ENCODE results near the gene DCLK3. TPM values are rescaled to one million over a fixed set of nuclear protein-coding genes. Genes with fewer than 3 reads are reported as not detected.
A peak's percentile ranks its signal among the peaks of the same experiment; 100 is the strongest.

The DCLK3 gene, protein sequence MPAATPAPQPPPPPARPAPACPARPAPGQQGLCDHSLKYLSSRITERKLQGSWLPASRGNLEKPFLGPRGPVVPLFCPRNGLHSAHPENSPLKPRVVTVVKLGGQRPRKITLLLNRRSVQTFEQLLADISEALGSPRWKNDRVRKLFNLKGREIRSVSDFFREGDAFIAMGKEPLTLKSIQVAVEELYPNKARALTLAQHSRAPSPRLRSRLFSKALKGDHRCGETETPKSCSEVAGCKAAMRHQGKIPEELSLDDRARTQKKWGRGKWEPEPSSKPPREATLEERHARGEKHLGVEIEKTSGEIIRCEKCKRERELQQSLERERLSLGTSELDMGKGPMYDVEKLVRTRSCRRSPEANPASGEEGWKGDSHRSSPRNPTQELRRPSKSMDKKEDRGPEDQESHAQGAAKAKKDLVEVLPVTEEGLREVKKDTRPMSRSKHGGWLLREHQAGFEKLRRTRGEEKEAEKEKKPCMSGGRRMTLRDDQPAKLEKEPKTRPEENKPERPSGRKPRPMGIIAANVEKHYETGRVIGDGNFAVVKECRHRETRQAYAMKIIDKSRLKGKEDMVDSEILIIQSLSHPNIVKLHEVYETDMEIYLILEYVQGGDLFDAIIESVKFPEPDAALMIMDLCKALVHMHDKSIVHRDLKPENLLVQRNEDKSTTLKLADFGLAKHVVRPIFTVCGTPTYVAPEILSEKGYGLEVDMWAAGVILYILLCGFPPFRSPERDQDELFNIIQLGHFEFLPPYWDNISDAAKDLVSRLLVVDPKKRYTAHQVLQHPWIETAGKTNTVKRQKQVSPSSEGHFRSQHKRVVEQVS
- 0.55 TPM for polyA plus RNA-seq (2013, experiment 1 of 2)
- polyA plus RNA-seq (2013, experiment 2 of 2): 0.56 TPM

DNA sequence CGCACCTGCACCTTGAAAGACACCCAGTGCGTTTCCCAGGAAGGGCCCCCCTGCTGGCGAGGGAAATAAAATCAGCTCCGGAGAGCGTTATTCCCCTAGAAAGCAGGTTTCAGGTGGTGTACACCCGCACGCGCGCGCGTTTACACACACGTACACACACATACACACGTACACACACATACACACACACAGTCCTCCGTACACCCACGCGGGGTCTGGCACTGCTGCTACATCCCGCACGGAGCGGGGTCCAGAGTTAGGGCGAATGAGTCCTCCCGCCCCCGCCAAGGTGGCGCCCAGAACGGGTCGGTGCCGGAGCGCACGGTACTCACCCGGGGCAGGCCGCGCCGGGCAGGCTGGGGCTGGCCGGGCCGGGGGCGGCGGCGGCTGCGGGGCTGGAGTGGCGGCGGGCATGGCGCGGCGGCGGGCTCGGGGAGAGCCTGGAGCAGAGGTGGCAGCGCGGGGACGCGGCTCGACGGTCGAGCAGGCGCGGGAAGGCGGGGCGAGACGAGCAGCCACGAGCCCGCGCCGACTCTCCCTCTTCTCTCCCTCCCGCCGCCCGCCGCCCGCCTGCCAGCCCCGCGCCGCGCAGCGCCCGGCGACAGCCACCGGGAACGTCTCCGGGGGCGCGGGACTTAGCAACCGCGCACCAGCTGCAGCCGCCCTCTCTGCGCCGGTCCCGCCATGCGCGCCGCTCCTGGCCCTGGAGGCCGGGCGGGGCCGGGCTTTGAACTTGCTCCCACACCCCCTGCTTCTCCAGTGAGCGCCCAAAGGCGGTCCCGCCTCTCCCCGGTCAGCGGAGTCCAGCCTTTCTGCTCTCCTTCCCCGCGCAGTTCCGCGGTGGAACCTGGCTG is at the start of gene DCLK3:
DCLK3 (minus strand) TSS at position 704 of the 854 bp plus-strand sequence; CDS start at position 414, 290 bp downstream.
- Histone ChIP-seq H3K9ac (ENCODE audit: low read length) (peak within 1 kb of the TSS; percentile 58), H3K79me1 (ENCODE audit: low read length) (no peaks in the 10 kb centered on the region), H2BK120ac (ENCODE audit: low read depth, low read length) (no peak within 1 kb of the TSS), H4K5ac (ENCODE audit: low read length) (no peak within 1 kb of the TSS), H2BK15ac (replicated peaks; ENCODE audit: low read depth) (no peak within 1 kb of the TSS), H3K4me1 (ENCODE audit: control insufficient read depth, low read depth, low read length) (no peaks in the 10 kb centered on the region), H3K27ac (ENCODE audit: low read depth, low read length) (no peak within 1 kb of the TSS), H2BK5ac (ENCODE audit: low read length) (no peak within 1 kb of the TSS), H3K27me3 (ENCODE audit: insufficient read depth, low read length, poor library complexity) (peaks cover 11% of the 10 kb centered on the region), H3K23ac (ENCODE audit: low read length) (no peak within 1 kb of the TSS), H3K4ac (ENCODE audit: low read depth, low read length) (no peak within 1 kb of the TSS), H3K36me3 (ENCODE audit: control insufficient read depth, insufficient read depth, low read length) (no peaks in the 10 kb centered on the region), H3K4me3 (ENCODE audit: low read length) (peak within 1 kb of the TSS; percentile 22), H2AK5ac (ENCODE audit: low read length) (no peak within 1 kb of the TSS), H3K18ac (ENCODE audit: low read length) (no peak within 1 kb of the TSS), H4K8ac (ENCODE audit: low read depth, low read length) (no peak within 1 kb of the TSS), H3K79me2 (ENCODE audit: control insufficient read depth, insufficient read depth, low read length) (no peaks in the 10 kb centered on the region), H3K4me2 (ENCODE audit: low read length) (peak within 1 kb of the TSS; percentile 64), H3K56ac (ENCODE audit: low read length) (peak within 1 kb of the TSS; percentile 81)
- DNase-seq: peak; percentile 26
- WGBS (ENCODE audit: extremely low coverage, insufficient coverage, low lambda C conversion rate): no CpG with 5 or more reads among the region's 99 CpGs

DNA sequence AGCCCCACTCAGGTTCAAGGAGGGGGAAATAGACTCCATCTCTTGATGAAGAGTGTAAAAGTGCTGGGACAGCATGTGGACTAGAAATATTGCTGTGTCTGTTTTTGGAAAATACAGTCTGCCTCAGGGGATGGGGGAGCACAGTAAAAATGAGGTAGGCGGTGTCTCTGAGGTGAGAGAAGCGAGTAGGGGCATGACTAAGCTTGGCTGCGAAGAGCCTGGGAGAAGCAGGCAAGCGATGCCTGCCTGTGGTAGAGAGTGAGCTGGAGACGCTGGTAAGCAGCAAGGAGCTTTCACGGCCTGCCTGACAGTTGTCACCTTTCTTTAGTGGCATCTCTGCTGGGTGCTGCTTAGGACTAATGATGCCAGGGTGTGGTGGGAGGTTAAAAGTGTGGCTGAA is 49.0 kb upstream of the DCLK3 start:
- H3K4me1 ChIP-seq (ENCODE audit: control insufficient read depth, low read depth, low read length): no peaks in the 10 kb centered on the region
- no CpG with 5 or more reads among the region's 6 CpGs for WGBS (ENCODE audit: extremely low coverage, insufficient coverage, low lambda C conversion rate)
- H3K23ac ChIP-seq (ENCODE audit: low read length): no peak overlapping the region
- H3K79me2 ChIP-seq (ENCODE audit: control insufficient read depth, insufficient read depth, low read length): no peaks in the 10 kb centered on the region
- H4K5ac ChIP-seq (ENCODE audit: low read length): no peak overlapping the region
- H3K27me3 ChIP-seq (ENCODE audit: insufficient read depth, low read length, poor library complexity): no peaks in the 10 kb centered on the region
- H4K8ac ChIP-seq (ENCODE audit: low read depth, low read length): no peak overlapping the region
- no peak overlapping the region for H3K4me3 ChIP-seq (ENCODE audit: low read length)
- no peak for DNase-seq
- H3K4me2 ChIP-seq (ENCODE audit: low read length): no peak overlapping the region
- H2AK5ac ChIP-seq (ENCODE audit: low read length): no peak overlapping the region
- H3K79me1 ChIP-seq (ENCODE audit: low read length): no peaks in the 10 kb centered on the region
- no peak overlapping the region for H2BK15ac ChIP-seq (replicated peaks; ENCODE audit: low read depth)
- H2BK5ac ChIP-seq (ENCODE audit: low read length): no peak overlapping the region
- no peak overlapping the region for H3K9ac ChIP-seq (ENCODE audit: low read length)
- no peak overlapping the region for H2BK120ac ChIP-seq (ENCODE audit: low read depth, low read length)
- H3K56ac ChIP-seq (ENCODE audit: low read length): no peak overlapping the region
- no peaks in the 10 kb centered on the region for H3K36me3 ChIP-seq (ENCODE audit: control insufficient read depth, insufficient read depth, low read length)
- H3K4ac ChIP-seq (ENCODE audit: low read depth, low read length): no peak overlapping the region
- no peak overlapping the region for H3K27ac ChIP-seq (ENCODE audit: low read depth, low read length)
- H3K18ac ChIP-seq (ENCODE audit: low read length): no peak overlapping the region

DNA sequence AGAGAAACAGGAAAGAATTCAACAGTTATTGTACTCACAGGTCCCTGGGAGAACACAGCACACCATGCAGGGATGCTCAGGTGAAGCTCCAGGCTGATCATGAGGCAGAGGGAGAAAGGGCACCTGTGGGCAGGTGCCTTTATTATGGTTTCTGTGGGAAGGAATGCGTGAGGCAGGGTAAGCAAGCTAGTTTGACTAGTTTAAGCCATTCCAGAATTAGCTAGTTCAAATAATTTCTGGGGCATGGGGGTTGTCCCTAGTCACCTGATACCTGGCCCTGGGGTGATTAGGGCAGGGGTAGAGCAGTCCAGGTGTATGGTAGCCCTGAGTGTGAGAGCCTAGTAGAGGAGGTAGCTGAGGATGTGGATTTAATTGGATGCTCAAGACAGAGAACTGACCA is 47.9 kb upstream of the DCLK3 start:
- Histone ChIP-seq H3K4me2 (ENCODE audit: low read length) (no peak overlapping the region), H2BK5ac (ENCODE audit: low read length) (no peak overlapping the region), H3K4ac (ENCODE audit: low read depth, low read length) (no peak overlapping the region), H2BK15ac (replicated peaks; ENCODE audit: low read depth) (no peak overlapping the region), H2AK5ac (ENCODE audit: low read length) (no peak overlapping the region), H3K56ac (ENCODE audit: low read length) (no peak overlapping the region), H3K18ac (ENCODE audit: low read length) (no peak overlapping the region), H4K5ac (ENCODE audit: low read length) (no peak overlapping the region), H3K27me3 (ENCODE audit: insufficient read depth, low read length, poor library complexity) (no peaks in the 10 kb centered on the region), H3K79me1 (ENCODE audit: low read length) (no peaks in the 10 kb centered on the region), H3K4me3 (ENCODE audit: low read length) (no peak overlapping the region), H4K8ac (ENCODE audit: low read depth, low read length) (no peak overlapping the region), H3K27ac (ENCODE audit: low read depth, low read length) (no peak overlapping the region), H3K4me1 (ENCODE audit: control insufficient read depth, low read depth, low read length) (no peaks in the 10 kb centered on the region), H3K79me2 (ENCODE audit: control insufficient read depth, insufficient read depth, low read length) (no peaks in the 10 kb centered on the region), H3K23ac (ENCODE audit: low read length) (no peak overlapping the region), H3K9ac (ENCODE audit: low read length) (no peak overlapping the region), H3K36me3 (ENCODE audit: control insufficient read depth, insufficient read depth, low read length) (no peaks in the 10 kb centered on the region), H2BK120ac (ENCODE audit: low read depth, low read length) (no peak overlapping the region)
- no peak for DNase-seq
- WGBS (ENCODE audit: extremely low coverage, insufficient coverage, low lambda C conversion rate): no CpG with 5 or more reads among the region's 1 CpG

DNA sequence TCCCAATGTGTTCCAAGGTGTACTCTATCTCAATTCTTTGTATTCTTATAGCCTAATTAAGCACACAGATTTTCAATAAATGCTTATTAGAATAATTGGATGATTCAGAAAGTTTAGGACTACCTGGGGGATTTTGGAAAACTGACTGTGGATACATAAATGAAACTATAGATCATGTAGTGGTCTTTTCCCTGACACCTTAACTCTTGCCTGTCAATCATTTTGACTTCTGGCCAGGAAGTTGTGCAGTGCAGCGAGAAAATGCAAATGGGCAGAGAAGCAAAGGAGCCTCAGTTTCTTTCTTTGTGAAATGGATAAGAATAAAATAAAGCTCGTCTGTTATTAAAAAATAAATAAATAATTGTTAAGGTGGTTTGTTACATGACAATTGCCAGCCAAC is 47.4 kb upstream of the DCLK3 start:
- H3K79me1 ChIP-seq (ENCODE audit: low read length): no peaks in the 10 kb centered on the region
- H3K23ac ChIP-seq (ENCODE audit: low read length): no peak overlapping the region
- DNase-seq: no peak
- H4K5ac ChIP-seq (ENCODE audit: low read length): no peak overlapping the region
- no peaks in the 10 kb centered on the region for H3K27me3 ChIP-seq (ENCODE audit: insufficient read depth, low read length, poor library complexity)
- H3K56ac ChIP-seq (ENCODE audit: low read length): no peak overlapping the region
- H3K4ac ChIP-seq (ENCODE audit: low read depth, low read length): no peak overlapping the region
- no peak overlapping the region for H3K4me3 ChIP-seq (ENCODE audit: low read length)
- no peak overlapping the region for H2AK5ac ChIP-seq (ENCODE audit: low read length)
- no peak overlapping the region for H2BK120ac ChIP-seq (ENCODE audit: low read depth, low read length)
- no peak overlapping the region for H4K8ac ChIP-seq (ENCODE audit: low read depth, low read length)
- no peak overlapping the region for H3K4me2 ChIP-seq (ENCODE audit: low read length)
- no peak overlapping the region for H3K18ac ChIP-seq (ENCODE audit: low read length)
- no CpG with 5 or more reads among the region's 2 CpGs for WGBS (ENCODE audit: extremely low coverage, insufficient coverage, low lambda C conversion rate)
- H3K9ac ChIP-seq (ENCODE audit: low read length): no peak overlapping the region
- no peak overlapping the region for H2BK5ac ChIP-seq (ENCODE audit: low read length)
- H3K36me3 ChIP-seq (ENCODE audit: control insufficient read depth, insufficient read depth, low read length): no peaks in the 10 kb centered on the region
- no peak overlapping the region for H3K27ac ChIP-seq (ENCODE audit: low read depth, low read length)
- no peaks in the 10 kb centered on the region for H3K4me1 ChIP-seq (ENCODE audit: control insufficient read depth, low read depth, low read length)
- H2BK15ac ChIP-seq (replicated peaks; ENCODE audit: low read depth): no peak overlapping the region
- no peaks in the 10 kb centered on the region for H3K79me2 ChIP-seq (ENCODE audit: control insufficient read depth, insufficient read depth, low read length)

DNA sequence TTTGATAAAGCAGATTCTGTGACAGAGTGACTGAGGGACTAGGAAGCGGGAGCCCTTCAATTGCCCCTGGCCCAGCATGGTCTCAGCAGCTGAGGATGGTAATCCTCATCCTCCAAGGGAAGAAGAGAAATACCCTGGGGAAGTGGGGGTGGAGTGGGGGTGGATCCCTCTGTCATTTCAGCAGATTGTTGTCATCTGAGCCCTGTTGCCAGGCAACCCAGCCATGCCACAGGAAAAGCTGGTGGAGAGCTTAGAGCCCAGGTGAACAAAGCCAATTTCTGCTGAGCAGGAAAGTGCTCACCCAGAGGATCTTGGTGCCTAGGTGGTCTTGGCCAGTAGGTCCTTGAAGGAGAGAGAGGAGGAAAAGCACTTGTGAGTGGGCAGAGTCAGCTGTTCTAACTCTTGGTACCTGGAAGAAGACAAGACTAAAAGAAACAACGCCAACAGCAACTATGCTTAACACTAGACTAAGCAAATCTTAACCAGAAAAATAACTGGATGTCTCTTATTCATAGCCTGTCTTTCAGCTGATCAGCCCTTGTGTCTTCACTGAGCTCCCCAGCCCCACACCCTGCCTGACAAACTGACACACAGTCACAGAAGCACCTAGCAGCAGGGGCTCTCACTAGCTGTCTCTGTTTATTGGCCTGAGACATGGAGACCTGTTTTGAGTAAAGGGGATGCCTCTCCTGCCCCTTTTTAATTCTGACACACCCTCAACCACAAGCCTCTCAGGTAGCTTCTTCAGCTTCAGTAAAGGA is 40.1 kb upstream of the DCLK3 start:
- Histone ChIP-seq H3K23ac (ENCODE audit: low read length) (no peak overlapping the region), H3K27me3 (ENCODE audit: insufficient read depth, low read length, poor library complexity) (no peaks in the 10 kb centered on the region), H4K5ac (ENCODE audit: low read length) (no peak overlapping the region), H3K79me2 (ENCODE audit: control insufficient read depth, insufficient read depth, low read length) (no peaks in the 10 kb centered on the region), H3K4me1 (ENCODE audit: control insufficient read depth, low read depth, low read length) (no peaks in the 10 kb centered on the region), H2BK120ac (ENCODE audit: low read depth, low read length) (no peak overlapping the region), H3K56ac (ENCODE audit: low read length) (no peak overlapping the region), H3K4me3 (ENCODE audit: low read length) (no peak overlapping the region), H4K8ac (ENCODE audit: low read depth, low read length) (no peak overlapping the region), H3K4ac (ENCODE audit: low read depth, low read length) (no peak overlapping the region), H3K27ac (ENCODE audit: low read depth, low read length) (no peak overlapping the region), H3K4me2 (ENCODE audit: low read length) (no peak overlapping the region), H3K18ac (ENCODE audit: low read length) (no peak overlapping the region), H2BK5ac (ENCODE audit: low read length) (no peak overlapping the region), H3K79me1 (ENCODE audit: low read length) (no peaks in the 10 kb centered on the region), H2AK5ac (ENCODE audit: low read length) (no peak overlapping the region), H3K36me3 (ENCODE audit: control insufficient read depth, insufficient read depth, low read length) (no peaks in the 10 kb centered on the region), H2BK15ac (replicated peaks; ENCODE audit: low read depth) (no peak overlapping the region), H3K9ac (ENCODE audit: low read length) (no peak overlapping the region)
- no CpG with 5 or more reads among the region's 2 CpGs for WGBS (ENCODE audit: extremely low coverage, insufficient coverage, low lambda C conversion rate)
- peak; percentile 86 for DNase-seq
